ENCODE data around the gene GALR2.
A peak's percentile ranks its signal among the peaks of the same experiment; 100 is the strongest.

The GALR2 gene

DNA sequence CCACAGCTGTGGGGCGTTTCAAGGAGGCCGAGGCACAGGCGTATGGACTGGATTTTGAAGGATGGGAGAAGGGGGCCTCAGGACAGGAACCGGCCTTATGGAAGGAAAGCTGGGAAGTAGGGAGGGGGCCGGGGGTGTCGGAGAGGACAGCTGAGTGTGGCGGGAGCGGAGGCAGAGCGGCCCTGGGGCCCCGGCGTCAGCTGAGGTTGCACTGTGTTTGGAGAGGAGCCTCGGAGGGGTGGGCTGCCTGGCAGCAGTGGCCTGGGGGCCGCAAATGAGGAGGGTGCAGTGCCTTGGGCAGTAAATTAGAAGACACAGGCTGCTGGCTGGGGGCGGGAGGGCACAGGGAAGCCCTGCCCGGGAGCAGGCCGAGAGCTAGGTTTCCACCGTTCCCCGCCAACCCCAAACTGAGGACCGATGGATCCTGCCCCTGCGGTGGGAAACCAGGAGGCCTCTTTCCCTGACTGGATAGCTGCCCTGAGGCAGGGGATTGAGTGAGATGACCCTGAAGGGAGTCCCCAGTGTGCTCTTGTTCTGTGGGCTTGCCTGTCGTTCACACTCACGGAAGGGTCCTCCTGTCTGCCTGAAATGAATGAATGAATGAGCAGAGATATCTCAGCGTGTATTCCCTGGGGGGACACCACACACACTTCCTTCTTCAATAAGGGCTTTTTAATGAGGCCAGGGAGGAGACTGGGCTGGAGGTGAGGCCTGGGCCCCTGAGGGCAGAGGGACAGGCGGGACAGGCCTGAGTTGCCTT lies 48.0 kb downstream of the GALR2 start:
- DNase-seq (ENCODE audit: low spot score in 2 of 2) (no peak), ATAC-seq (no peak)

DNA sequence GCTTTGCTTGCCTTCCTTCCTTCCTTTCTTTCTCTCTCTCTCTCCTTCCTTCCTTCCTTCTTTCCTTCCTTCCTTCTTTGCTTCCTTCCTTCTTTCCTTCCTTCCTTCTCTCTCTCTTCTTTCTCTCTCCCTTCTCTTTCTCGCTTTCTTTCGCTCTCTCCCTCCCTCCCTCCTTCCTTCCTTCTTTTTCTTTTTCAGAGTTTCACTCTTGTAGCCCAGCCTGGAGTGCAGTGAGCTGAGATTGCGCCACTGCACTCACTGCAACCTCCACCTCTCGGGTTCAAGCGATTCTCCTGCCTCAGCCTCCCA lies 48.6 kb downstream of the GALR2 start:
- Mint-ChIP-seq H3K36me3 (no peaks in the 10 kb centered on the region), H3K4me1 (peaks cover 10% of the 10 kb centered on the region), H3K27ac (peak overlapping the region; percentile 32), H3K9me3 (no peaks in the 10 kb centered on the region), H3K4me3 (peak overlapping the region; percentile 7)
- DNase-seq (ENCODE audit: low spot score in 2 of 2) (no peak), ATAC-seq (no peak)

More for the DNA sequence above, 48.0 kb downstream of the GALR2 start:
- Mint-ChIP-seq H3K9me3 (no peaks in the 10 kb centered on the region), H3K4me1 (peaks cover 10% of the 10 kb centered on the region), H3K4me3 (peak overlapping the region; percentile 7), H3K36me3 (no peaks in the 10 kb centered on the region), H3K27ac (peak overlapping the region; percentile 32)

DNA sequence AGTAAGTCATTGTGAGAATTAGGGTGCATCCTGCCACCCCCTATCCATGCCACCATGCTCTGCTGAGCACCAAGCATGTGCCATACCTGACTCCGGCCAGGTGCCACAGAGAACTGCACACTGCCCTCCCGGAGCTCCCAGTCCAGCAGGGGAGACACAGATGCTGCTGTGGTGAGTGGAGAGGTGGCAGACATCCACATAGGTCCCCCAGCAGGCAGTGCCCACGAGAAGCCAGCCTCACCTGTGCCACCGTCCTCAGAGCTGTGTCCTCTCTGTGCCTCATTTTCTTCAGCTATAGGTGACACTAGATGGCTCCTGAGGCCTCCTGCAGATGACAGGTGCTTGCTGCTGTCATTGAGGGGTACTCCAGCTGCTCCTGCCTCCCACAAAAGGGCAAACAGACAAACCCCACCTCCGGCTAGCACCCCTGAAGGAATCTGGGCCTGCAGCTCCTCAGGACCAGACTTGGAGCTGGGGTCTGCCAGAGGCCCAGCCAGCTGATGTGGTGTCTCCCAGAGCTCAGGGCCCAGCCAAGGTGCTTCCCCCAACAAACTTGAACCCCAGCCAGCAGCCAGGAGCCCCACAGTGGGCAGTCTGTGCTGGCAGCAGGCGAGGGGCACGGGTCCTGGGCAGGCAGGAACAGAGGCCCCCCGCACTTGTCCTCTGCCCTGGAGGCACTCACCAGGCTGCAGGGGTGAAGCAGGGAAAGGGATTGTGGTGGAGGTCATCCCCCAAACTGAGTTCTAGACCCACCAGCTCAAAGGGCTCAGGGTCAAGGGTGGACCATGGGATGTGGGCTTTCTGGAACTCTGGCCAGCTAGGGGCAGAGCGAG lies 49.4 kb downstream of the GALR2 start:
- Mint-ChIP-seq H3K4me1 (peaks cover 10% of the 10 kb centered on the region), H3K9me3 (no peaks in the 10 kb centered on the region), H3K36me3 (no peaks in the 10 kb centered on the region), H3K27ac (peak overlapping the region; percentile 32), H3K4me3 (peak overlapping the region; percentile 7)
- no peak for DNase-seq (ENCODE audit: low spot score in 2 of 2)
- ATAC-seq: no peak

DNA sequence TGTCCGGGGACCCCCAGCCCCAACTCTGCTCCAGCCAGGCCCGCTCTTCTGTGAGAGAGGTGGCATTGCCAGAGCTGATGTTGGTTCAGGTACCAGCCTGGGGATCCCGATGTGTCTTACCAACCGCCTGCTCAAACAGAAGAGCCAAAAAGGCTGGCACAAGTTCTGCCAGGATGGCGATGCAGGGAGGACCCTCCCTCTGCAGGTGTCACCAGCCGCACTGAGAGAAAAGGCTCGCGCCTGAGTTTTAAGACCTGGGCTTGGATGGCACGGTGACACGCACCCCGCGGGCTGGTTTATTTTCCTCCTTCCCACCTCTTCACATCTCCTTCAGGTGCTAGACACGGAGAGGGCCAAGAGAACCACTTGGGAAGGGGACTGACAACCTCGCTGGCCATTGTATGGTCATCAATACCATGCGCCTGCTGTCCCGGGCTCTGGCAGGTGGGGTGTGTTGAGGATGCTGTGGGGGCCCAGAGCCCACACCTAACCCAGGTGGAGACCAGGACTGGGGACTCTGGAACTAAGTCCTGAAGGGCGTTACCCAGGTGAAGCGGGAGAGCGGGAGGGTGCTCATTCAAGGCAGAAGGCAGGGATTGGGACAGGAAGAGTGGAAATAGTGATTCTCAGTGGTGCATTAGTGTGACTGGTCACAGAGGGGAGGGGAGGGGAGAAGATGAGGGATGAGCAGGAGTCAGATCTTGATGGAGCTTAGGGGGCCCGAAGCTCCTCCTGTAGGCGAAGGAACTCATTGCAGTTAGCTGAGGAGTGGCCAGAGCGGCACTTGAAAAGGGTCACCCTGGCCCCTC lies 50.2 kb downstream of the GALR2 start:
- Mint-ChIP-seq H3K27ac (peak overlapping the region; percentile 40), H3K4me3 (no peak overlapping the region), H3K36me3 (no peaks in the 10 kb centered on the region), H3K4me1 (peaks cover 10% of the 10 kb centered on the region), H3K9me3 (no peaks in the 10 kb centered on the region)
- ATAC-seq: no peak
- DNase-seq (ENCODE audit: low spot score in 2 of 2): no peak

DNA sequence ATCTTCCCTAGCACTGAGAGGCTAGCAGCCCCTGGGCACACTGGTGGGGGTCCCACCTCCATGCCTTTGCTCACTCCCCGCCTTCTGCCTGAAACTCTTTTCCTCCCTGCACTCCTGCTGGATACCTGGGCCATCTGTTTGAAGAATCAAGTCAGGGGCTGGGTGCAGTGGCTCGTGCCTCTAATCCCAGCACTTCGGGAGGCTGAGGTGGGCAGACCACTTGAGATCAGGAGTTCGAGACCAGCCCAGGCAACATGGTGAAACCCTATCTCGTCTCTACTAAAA lies 50.8 kb downstream of the GALR2 start:
- ATAC-seq (no peak), DNase-seq (ENCODE audit: low spot score in 2 of 2) (no peak)
- Mint-ChIP-seq H3K4me1 (peaks cover 10% of the 10 kb centered on the region), H3K36me3 (no peaks in the 10 kb centered on the region), H3K4me3 (no peak overlapping the region), H3K9me3 (no peaks in the 10 kb centered on the region), H3K27ac (peak overlapping the region; percentile 40)

DNA sequence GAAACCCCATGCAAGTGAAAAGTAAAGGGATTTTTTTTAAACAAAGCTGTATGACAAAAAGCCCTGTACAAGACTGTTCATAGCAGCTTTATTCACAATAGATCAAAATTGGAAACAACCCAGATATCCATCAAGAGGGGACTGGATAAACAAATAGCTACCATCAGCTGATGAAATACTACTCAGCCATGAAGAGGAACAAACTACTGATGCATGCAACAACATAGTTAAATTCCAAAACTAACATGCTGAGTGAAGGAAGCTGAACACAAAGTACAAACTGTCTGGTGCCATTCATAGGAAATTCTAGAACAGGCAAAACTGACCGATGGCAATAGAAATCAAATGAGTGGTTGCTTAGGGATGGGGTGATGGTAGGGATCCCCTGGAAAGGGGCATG lies 51.3 kb downstream of the GALR2 start:
- no peaks in the 10 kb centered on the region for H3K36me3 Mint-ChIP-seq
- no peak for DNase-seq (ENCODE audit: low spot score in 2 of 2)
- ATAC-seq: no peak
- H3K4me3 Mint-ChIP-seq: no peak overlapping the region
- H3K9me3 Mint-ChIP-seq: no peaks in the 10 kb centered on the region
- peaks cover 10% of the 10 kb centered on the region for H3K4me1 Mint-ChIP-seq
- H3K27ac Mint-ChIP-seq: no peak overlapping the region
